GM12892 (cell line): ENCODE data around the gene SAP30BP.

Experiments used
- POLR2A ChIP-seq: IDR thresholded peaks from 2 replicates; pipeline ENCODE4 v1.6.1; 2011; ENCODE audit warnings: low read depth, low read length, control low read depth
- POLR2AphosphoS5 ChIP-seq: IDR thresholded peaks from 2 replicates; pipeline ENCODE4 v1.6.1; 2011; ENCODE audit warnings: low read depth, low read length, control low read depth
- TAF1 ChIP-seq: IDR thresholded peaks from 2 replicates; pipeline ENCODE4 v1.6.1; 2011; ENCODE audit warnings: low read depth, mild to moderate bottlenecking, control low read depth, low read length, borderline replicate concordance

DNA sequence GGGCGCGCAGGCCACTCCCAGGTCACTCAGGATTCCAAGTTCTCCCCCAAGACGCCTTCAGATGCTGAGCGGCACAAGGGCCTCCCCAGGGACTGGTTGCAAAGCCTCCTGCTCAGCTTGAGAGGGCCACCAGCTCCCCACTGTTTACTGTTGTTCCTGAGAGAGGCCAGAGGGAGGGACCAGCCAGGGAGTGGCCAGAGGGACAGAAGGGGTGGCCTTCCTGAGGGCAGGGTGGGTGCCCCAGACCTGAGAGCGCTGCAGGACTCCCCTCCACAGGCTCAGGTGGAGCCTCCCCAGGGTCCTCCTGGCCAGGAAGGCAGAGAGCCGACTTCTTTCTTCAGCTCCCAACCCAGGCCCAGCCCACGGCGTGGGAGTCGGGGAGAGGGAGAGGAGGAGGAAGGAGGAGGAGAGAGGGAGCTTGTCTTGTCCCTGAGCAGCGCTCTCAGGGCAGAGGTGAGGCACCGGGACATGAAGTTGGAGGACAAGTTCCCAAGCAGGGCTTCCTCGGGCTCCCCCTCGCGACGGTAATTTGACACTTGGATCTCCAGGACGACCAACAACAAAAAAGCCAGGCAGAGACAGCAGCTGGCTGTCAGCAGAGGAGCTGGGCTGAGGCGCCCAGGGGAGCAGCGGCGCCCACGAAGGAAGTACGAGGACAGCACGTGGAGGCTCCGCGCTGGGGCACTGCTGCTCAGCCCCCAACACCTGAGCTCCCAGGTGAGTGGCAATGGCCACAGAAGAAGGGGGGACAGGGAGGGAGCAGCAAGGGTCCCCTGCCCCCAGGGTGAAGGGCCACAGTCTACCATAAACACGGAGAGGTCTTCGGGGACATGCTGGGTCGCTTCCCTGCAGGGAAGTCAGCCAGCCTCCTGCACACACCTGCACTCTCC lies 33.4 kb upstream of the SAP30BP start:
- TF ChIP-seq POLR2AphosphoS5 = no peak
- TF ChIP-seq TAF1 = no peak
- TF ChIP-seq POLR2A = no peak
